NCI-H345 treated with DMSO at 0.1 percent for 48 hours (cell line): Measurements from ENCODE around the gene DHRS7C.

Source experiments
- DNase-seq: peaks from one replicate; lab custom pipeline; 2025; ENCODE audit not compliant: unreplicated experiment; lab: John Stamatoyannopoulos, UW

Gene DHRS7C

DNA sequence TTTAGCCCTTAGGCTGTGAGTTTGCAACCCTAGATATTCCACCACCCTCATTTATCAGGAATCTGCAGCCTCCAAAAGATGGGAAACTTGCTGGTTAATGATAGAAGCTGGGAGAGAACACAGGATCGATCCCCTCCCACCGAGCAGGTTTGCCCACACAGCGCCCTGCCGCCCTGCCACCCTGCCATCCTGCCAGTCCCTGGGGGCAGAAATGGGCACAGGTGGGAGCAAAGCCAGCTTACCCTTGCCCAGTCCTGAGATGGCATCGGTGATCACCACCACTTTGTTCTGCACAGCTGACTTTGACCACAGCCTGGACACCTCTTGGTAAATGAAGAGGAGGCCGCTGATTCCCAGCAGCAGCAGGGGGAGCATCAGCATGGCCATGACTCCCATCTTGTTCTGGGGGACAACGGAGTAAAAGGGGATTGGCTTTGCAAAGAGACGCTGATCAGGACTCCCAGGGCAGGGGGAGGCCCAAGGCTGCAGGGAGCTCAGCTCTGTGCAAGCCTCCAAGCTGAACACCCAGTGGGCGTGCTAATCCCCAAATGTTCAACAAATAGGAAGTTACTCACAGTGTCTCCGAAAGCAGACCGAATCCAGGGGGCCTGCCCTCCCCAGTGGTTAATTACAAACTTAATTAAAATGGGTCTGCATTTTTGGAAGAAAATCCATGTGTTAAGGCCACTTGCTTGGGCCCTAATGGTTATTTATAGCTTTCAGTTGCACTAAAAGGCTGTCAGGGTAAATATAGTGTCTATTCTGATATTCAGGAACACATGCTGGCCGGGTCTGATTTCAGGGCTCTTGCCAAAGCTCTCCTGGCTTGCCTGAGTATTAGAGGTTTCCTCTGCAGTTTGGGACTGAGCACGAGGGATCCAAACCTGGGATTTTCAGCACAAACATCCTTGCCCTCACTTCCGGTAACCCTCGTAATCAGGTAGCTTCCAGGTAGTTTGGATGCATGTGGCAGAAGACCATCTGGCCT lies at the start of gene DHRS7C:
TSS of gene DHRS7C (minus strand) at position 704 of the 988 bp plus-strand sequence. CDS start at position 396, 308 bp downstream.
- no peak for DNase-seq

DNA sequence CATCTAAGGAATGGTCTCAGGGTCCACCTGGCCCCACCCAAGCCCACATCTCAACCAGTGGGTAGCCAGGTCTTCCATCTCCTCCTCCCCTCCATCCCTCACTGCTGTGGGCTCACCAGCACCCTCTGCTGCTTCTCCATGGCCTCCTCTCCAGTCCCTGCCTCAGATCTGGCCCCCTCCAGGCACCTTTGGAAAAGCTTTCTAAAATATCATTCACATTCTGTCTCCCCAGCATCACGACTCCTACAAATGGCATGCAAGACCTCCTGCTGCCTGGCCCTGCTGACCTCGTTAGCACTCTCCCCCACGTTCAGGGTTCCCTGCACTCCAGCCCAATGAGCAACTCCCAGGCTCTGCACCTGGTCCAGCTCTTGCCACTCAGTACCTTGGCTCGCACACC lies 48.0 kb upstream of the DHRS7C start:
- no peak for DNase-seq

- DNase-seq = no peak
These were observed 46.4 kb upstream of the DHRS7C start for GRCh38 chr17:9837551-9838471.

- DNase-seq = no peak
These were observed 42.5 kb upstream of the DHRS7C start for GRCh38 chr17:9833922-9834321.

GRCh38 chr17:9830711-9831110 lies 39.3 kb upstream of the DHRS7C start:
- no peak for DNase-seq

- no peak for DNase-seq
These were observed 38.0 kb upstream of the DHRS7C start for GRCh38 chr17:9829343-9829742.

GRCh38 chr17:9828296-9829295 lies 37.2 kb upstream of the DHRS7C start:
- no peak for DNase-seq

- no peak for DNase-seq
These were observed 34.3 kb upstream of the DHRS7C start, which contains the start of gene GLP2R for GRCh38 chr17:9825641-9826150. Gene GLP2R (plus strand): TSS chr17:9825924. CDS start chr17:9826064, 140 bp downstream.

DNA sequence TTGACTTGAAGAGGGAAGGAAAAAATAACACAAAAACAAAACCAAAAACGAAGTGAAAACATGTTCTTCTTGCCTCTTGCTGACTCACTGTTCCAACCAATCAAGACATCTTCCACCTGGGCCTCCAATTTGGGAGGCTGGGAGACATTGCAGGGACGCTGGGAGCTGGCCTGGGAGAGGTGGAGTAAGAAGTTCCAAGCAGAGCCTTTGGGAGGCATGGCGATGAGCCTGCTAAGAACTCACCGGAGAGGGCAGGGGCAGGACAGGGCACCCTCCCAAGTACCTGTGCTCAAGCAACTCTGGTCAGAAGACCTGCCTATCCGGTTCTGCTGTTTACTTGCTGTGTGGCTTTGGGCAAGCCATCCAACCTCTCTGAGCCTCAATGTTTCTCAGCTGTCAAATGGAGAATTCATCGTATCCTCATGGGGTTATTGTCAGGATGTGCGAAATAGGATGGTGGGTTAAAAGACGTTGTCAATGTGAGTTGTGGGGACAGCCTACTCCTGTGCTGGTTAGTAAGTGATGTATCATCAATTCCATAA lies 33.5 kb upstream of the DHRS7C start:
- no peak for DNase-seq

DNA sequence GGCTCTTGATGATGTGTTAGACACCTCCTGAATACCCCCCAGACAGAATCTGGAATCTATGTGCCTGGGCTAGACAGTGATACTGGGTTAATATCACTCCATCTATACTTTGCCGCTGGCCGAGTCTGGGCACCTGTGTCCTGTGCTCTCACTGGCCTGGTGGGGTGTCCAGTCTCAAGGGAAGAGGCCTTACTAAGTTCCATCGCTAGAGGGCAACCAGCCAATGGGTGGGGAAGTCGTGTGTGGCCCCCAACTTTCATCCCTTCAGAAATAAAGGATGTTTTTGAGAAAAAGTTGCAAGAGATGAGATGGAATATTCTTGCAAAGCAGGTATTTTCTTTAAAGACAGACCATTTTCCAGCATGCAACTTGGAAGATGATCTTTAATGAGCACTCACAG lies 32.7 kb upstream of the DHRS7C start:
- no peak for DNase-seq

DNA sequence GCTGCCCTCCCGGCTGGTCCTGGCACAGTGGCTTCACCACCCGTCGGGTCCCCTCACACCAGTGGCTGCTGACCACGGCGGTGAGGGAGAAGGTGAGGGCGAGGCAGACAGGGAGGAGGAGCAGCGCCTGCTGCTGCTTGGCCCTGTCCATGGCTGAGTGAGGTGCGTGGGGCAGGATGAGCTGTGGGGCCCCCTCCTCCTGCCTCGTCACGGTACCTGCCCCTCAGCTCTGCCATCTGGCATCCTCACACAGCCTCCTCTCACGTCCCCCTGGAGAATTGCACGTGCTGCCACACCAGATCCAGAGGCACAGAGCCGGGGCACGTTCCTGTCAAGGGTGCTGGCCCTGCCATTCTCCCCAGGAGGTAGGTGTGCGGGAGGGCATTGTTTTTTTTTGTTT lies 30.5 kb upstream of the DHRS7C start, which contains the start of gene GSG1L2:
TSS of gene GSG1L2 (minus strand) at position 159 of the 400 bp plus-strand sequence. CDS start at position 151, 8 bp downstream.
- no peak for DNase-seq

DNA sequence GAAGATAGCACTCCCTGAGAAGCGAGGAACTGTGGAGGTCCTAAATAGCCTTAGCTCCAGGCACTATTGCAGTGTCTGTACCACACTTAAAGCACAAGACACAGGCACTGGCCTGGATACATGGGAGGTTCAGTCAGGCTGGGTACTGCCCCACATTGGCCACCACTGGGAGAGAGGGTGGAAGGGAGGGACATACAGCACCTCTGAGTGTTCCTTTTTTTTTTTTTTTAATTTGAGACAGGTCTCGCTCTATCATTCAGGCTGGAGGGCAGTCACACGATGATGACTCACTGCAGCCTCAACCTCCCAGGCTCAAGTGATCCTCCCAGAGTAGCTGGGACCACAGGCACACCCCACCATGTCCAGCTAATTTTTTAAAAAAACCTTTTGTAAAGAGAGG lies 29.1 kb upstream of the DHRS7C start:
- no peak for DNase-seq

GRCh38 chr17:9818760-9819159 lies 27.4 kb upstream of the DHRS7C start:
- DNase-seq = no peak

DNA sequence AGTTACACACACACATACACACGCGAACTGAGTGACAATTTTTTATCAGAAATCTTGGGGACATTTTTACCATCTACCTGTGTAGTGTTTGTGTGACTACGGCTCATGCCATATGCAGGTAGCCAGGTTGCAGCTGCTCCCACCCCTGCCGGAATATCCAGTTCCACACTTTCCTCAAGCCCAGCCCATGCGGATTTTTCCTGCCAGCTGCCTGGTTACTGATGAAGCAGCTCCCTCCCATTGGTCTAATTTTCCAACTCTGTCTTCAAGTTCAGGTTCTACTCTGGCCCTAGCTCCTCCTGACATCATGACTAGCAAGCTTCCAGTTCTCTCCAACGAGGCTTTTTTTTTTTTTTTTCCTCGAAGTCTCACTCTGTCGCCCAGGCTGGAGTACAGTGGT lies 25.7 kb upstream of the DHRS7C start:
- no peak for DNase-seq

GRCh38 chr17:9816472-9816871 lies 25.1 kb upstream of the DHRS7C start:
- no peak for DNase-seq

DNA sequence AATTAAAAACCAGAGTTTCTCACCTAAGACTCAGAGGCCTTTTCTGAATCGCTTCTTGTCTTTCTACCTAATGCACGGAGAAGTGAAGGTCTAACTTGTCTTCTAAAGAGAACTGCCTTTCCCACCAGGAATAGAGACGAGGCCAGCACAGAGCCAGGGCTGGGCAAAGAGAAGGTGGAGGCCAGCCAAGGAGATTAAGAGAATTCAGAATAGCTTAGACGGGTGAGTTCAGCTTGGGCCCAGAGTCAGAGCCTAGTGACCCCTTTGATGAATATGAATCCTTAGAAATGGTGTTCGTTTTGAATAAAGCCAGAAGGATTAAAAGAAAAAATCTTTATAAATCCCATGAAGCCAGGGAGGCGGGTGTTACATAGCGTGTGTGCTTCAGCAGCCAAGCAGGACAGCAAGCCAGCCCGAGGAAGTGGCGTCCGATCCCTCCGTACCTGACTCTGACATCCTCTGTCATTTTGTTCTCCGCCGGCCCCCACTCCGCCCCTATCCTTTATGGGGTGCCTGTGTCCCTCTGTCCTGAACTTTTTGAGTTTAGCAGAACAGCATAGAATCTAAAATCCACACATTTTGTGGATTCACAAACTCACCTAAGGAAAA lies 23.0 kb upstream of the DHRS7C start:
- DNase-seq = no peak

GRCh38 chr17:9813166-9813565 lies 21.8 kb upstream of the DHRS7C start:
- no peak for DNase-seq

DNA sequence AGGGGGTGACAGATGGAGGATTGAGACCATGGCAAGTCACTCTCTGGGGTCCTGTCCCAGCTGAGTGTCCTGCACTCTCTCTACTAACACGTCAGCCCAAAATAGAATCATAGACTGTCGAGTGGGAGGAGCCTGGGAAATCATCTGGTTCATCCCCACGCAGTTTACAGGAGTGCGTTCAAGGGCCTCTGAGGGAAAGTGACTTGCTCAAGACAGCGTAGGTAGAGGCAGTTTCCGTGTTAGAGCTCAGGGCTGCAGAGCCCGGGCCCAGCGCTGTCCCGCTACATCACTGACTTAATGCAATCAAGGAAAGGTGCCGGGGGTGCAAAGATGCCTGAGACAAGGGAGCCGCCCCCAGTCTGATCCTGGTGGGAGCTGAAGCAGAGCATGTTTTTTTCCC lies 20.1 kb upstream of the DHRS7C start:
- DNase-seq = no peak

- DNase-seq = no peak
These were observed 19.7 kb upstream of the DHRS7C start for GRCh38 chr17:9811086-9811485.
